ENCODE measurements around the gene ANKS3.

ANKS3 gene

GRCh38 chr16:4696172-4696904 lies 37.7 kb downstream of the ANKS3 start:
- peaks cover 13% of the 10 kb centered on the region for H3K4me1 Mint-ChIP-seq
- peaks cover 57% of the 10 kb centered on the region for H3K36me3 Mint-ChIP-seq (ENCODE audit: insufficient read depth)
- H3K9me3 Mint-ChIP-seq: no peaks in the 10 kb centered on the region
- DNase-seq (ENCODE audit: low spot score in 2 of 2) (no peak), ATAC-seq (replicated peaks; ENCODE audit: extremely low read depth, poor library complexity, severe bottlenecking) (no peak)
- no peaks in the 10 kb centered on the region for H3K27me3 Mint-ChIP-seq
- H3K4me3 Mint-ChIP-seq: no peak overlapping the region
- no peak overlapping the region for H3K27ac Mint-ChIP-seq (ENCODE audit: low read depth)

DNA sequence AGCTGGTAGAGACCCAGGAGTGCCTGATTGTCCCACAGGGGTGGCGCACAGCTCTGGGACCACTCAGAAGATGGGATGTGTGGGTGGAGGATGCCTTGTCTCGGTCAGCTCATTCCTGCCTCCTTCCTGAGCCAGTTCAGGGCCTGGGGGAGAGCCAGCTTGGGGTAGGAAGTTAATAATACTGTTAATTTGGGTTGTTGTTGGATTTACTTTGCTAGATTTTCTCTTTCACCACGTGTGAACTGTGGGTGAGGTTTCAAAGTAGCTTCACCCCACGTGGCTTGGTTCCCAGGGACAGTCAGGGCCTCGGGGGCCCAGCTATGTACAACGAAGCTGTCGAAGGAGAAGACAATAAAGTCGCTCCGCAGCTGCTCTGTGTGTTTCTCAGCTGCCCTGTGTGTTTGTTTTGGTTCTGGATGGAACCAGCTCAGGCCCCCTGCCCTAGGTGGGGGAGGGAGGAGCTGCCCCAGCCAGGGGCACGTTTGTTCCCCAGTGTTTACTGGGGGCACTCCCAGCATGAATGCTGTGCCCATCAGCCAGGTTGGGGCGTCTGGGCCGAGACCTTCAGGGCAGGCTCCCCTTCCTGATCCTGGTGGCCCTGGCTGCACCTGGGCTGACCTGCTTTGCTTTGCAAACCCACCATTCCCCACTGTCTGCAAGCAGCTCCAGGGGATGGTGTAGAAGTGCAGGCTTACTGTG lies 38.4 kb downstream of the ANKS3 start:
- ATAC-seq (replicated peaks; ENCODE audit: extremely low read depth, poor library complexity, severe bottlenecking) (no peak), DNase-seq (ENCODE audit: low spot score in 2 of 2) (no peak)
- Mint-ChIP-seq H3K9me3 (no peaks in the 10 kb centered on the region), H3K4me1 (peaks cover 15% of the 10 kb centered on the region), H3K27ac (ENCODE audit: low read depth) (peak overlapping the region; percentile 44), H3K4me3 (peak overlapping the region; percentile 82), H3K36me3 (ENCODE audit: insufficient read depth) (peaks cover 57% of the 10 kb centered on the region), H3K27me3 (no peaks in the 10 kb centered on the region)

GRCh38 chr16:4694642-4695451 lies 39.2 kb downstream of the ANKS3 start:
- Mint-ChIP-seq H3K27ac (ENCODE audit: low read depth) (peak overlapping the region; percentile 44), H3K4me3 (peak overlapping the region; percentile 82), H3K27me3 (no peaks in the 10 kb centered on the region), H3K9me3 (no peaks in the 10 kb centered on the region), H3K4me1 (peaks cover 15% of the 10 kb centered on the region), H3K36me3 (ENCODE audit: insufficient read depth) (peaks cover 55% of the 10 kb centered on the region)
- ATAC-seq (replicated peaks; ENCODE audit: extremely low read depth, poor library complexity, severe bottlenecking) (no peak), DNase-seq (ENCODE audit: low spot score in 2 of 2) (no peak)

DNA sequence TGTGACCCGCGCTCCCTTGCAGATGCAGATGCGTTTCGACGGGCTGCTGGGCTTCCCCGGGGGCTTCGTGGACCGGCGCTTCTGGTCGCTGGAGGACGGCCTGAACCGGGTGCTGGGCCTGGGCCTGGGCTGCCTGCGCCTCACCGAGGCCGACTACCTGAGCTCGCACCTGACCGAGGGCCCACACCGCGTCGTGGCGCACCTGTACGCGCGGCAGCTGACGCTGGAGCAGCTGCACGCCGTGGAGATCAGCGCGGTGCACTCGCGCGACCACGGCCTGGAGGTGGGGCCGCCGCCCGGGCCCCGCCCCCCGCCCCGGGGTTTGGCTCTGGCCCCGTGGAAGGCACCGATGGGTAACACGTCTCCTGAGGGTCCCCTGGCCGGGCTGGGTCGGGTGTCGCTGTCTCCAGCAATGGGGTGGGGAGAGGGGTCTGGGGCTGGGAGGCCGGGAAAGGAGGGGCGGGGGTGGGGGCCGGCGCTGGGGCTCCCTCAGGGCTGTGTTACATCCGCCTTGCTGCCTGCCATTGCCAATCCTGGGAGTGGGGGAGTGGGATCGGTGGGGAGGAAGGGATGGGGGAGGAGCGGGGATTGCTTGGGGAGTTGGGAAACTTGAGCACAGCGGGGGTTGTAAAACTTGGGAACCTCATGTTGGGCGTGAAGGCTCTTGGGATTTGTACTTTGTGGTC lies 40.0 kb downstream of the ANKS3 start:
- peak in 1 of 2 donors; percentile 36 for DNase-seq (ENCODE audit: low spot score in 2 of 2)
- no peaks in the 10 kb centered on the region for H3K27me3 Mint-ChIP-seq
- H3K4me1 Mint-ChIP-seq: peaks cover 15% of the 10 kb centered on the region
- peak overlapping the region; percentile 82 for H3K4me3 Mint-ChIP-seq
- H3K9me3 Mint-ChIP-seq: no peaks in the 10 kb centered on the region
- ATAC-seq (replicated peaks; ENCODE audit: extremely low read depth, poor library complexity, severe bottlenecking): peak; percentile 58
- peak overlapping the region; percentile 80 for H3K27ac Mint-ChIP-seq (ENCODE audit: low read depth)
- H3K36me3 Mint-ChIP-seq (ENCODE audit: insufficient read depth): peaks cover 47% of the 10 kb centered on the region

GRCh38 chr16:4693296-4693955 lies 40.6 kb downstream of the ANKS3 start, which contains the start of gene NUDT16L1:
Gene NUDT16L1, plus strand, starts transcription at chr16:4693562. Its CDS starts 165 bp downstream, at chr16:4693727.
- peak within 1 kb of the TSS; percentile 82 for H3K4me3 Mint-ChIP-seq
- peak; percentile 95 for ATAC-seq (replicated peaks; ENCODE audit: extremely low read depth, poor library complexity, severe bottlenecking)
- peaks cover 15% of the 10 kb centered on the region for H3K4me1 Mint-ChIP-seq
- H3K36me3 Mint-ChIP-seq (ENCODE audit: insufficient read depth): peaks cover 44% of the 10 kb centered on the region
- peak within 1 kb of the TSS; percentile 80 for H3K27ac Mint-ChIP-seq (ENCODE audit: low read depth)
- peak; percentile 94 to 96 for DNase-seq (ENCODE audit: low spot score in 2 of 2)
- no peaks in the 10 kb centered on the region for H3K9me3 Mint-ChIP-seq
- no peaks in the 10 kb centered on the region for H3K27me3 Mint-ChIP-seq

GRCh38 chr16:4692460-4693295 lies 41.4 kb downstream of the ANKS3 start:
- Mint-ChIP-seq H3K4me1 (peaks cover 15% of the 10 kb centered on the region), H3K4me3 (peak overlapping the region; percentile 82), H3K9me3 (no peaks in the 10 kb centered on the region), H3K36me3 (ENCODE audit: insufficient read depth) (peaks cover 39% of the 10 kb centered on the region), H3K27me3 (no peaks in the 10 kb centered on the region), H3K27ac (ENCODE audit: low read depth) (peak overlapping the region; percentile 80)
- DNase-seq (ENCODE audit: low spot score in 2 of 2): no peak
- ATAC-seq (replicated peaks; ENCODE audit: extremely low read depth, poor library complexity, severe bottlenecking): no peak

- H3K27me3 Mint-ChIP-seq: no peaks in the 10 kb centered on the region
- ATAC-seq (replicated peaks; ENCODE audit: extremely low read depth, poor library complexity, severe bottlenecking) (no peak), DNase-seq (ENCODE audit: low spot score in 2 of 2) (no peak)
- peak overlapping the region; percentile 53 for H3K4me3 Mint-ChIP-seq
- peaks cover 15% of the 10 kb centered on the region for H3K4me1 Mint-ChIP-seq
- H3K27ac Mint-ChIP-seq (ENCODE audit: low read depth): peak overlapping the region; percentile 68
- no peaks in the 10 kb centered on the region for H3K9me3 Mint-ChIP-seq
- H3K36me3 Mint-ChIP-seq (ENCODE audit: insufficient read depth): peaks cover 36% of the 10 kb centered on the region
Measured at GRCh38 chr16:4691666-4692412, 42.2 kb downstream of the ANKS3 start.

DNA sequence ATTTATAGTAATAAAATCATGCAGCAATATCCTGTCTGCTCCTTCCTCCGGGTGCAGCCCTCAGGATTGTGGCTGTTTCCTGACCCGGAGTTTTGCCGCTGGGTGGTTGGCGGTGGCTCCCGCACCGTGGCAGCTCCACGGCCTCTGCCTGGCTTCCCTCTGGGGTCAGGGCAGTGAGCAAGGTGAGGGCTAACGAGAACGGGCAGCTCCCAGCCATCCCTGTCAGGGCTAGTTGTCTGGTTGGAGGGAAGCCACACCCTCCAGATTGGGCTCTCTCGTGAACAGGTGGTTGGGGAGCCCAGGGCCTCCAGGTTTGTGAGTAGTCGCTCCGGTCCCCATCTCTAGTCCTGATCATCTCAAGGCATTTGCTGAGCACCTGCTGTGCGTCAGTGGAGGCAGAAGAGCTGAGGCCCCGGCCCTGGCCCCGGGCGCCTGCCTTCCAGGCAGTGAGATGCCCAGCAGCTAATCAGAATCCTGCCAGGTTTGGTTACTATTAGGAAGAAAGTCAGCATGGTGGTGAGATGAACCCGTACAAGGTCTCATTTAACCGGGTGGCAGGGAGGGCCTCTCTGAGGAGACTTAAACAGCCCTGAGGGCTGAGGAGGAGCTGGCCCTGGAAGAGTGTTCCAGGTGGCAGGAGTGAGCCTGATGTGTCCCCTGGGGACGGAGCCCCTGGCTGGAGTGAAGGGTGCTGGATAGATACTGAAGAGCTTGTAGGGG lies 43.0 kb downstream of the ANKS3 start:
- H3K27me3 Mint-ChIP-seq: no peaks in the 10 kb centered on the region
- no peak for DNase-seq (ENCODE audit: low spot score in 2 of 2)
- no peak for ATAC-seq (replicated peaks; ENCODE audit: extremely low read depth, poor library complexity, severe bottlenecking)
- H3K27ac Mint-ChIP-seq (ENCODE audit: low read depth): peak overlapping the region; percentile 68
- peak overlapping the region; percentile 53 for H3K4me3 Mint-ChIP-seq
- no peaks in the 10 kb centered on the region for H3K9me3 Mint-ChIP-seq
- H3K36me3 Mint-ChIP-seq (ENCODE audit: insufficient read depth): peaks cover 31% of the 10 kb centered on the region
- H3K4me1 Mint-ChIP-seq: peaks cover 15% of the 10 kb centered on the region

DNA sequence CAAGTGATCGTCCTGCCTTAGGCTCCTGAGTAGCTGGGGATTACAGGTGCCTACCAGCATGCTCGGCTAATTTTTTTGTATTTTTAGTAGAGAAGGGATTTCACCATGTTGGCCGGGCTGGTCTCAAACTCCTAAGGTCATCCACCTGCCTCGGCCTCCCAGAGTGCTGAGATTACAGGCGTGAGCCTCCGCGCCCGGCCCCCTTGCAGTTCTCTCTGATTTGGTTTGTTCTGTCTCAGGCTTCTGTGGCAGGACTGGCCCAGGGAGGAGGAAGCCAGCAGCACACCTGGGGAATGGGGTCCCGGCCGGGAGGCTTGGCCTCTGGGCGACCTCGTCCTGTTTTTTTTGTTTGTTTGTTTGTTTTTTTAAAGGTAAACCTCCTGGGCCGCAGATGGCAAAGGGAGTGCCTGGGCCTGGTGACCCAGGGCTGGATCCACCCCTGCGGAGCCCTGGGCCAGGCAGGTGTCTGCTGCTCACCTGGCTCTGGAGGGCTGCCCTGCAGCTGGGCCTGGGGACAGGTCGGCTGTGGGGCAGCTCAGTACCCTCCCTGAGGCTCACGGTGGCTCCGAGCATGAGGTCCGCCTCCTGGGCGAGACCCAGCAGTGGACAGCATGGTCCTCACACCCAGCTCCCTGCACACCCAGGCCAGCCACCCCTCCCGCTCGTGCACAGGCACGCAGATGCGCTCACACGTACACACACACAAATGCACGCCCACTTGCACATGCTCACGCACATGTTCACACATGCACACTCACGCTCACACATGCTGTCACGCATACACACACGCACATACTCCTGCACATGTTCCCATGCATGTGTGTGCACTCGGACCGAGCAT lies 44.0 kb downstream of the ANKS3 start:
- ATAC-seq (replicated peaks; ENCODE audit: extremely low read depth, poor library complexity, severe bottlenecking) (no peak), DNase-seq (ENCODE audit: low spot score in 2 of 2) (no peak)
- H3K36me3 Mint-ChIP-seq (ENCODE audit: insufficient read depth): peaks cover 26% of the 10 kb centered on the region
- no peak overlapping the region for H3K4me3 Mint-ChIP-seq
- H3K27ac Mint-ChIP-seq (ENCODE audit: low read depth): no peak overlapping the region
- peaks cover 9% of the 10 kb centered on the region for H3K4me1 Mint-ChIP-seq
- H3K27me3 Mint-ChIP-seq: no peaks in the 10 kb centered on the region
- H3K9me3 Mint-ChIP-seq: no peaks in the 10 kb centered on the region
